NCI-H82 treated with DMSO at 0.1 percent for 48 hours (cell line): ENCODE measurements around the gene FES.
"Not testable (repeated sequence)": the region's sequence is repeated elsewhere in the genome, so short reads cannot be mapped to it uniquely, and the experiment has no call there.

ENCODE experiments used
- DNase-seq: peaks from one replicate; lab custom pipeline; 2025; ENCODE audit not compliant: unreplicated experiment; lab: John Stamatoyannopoulos, UW

FES gene

DNA sequence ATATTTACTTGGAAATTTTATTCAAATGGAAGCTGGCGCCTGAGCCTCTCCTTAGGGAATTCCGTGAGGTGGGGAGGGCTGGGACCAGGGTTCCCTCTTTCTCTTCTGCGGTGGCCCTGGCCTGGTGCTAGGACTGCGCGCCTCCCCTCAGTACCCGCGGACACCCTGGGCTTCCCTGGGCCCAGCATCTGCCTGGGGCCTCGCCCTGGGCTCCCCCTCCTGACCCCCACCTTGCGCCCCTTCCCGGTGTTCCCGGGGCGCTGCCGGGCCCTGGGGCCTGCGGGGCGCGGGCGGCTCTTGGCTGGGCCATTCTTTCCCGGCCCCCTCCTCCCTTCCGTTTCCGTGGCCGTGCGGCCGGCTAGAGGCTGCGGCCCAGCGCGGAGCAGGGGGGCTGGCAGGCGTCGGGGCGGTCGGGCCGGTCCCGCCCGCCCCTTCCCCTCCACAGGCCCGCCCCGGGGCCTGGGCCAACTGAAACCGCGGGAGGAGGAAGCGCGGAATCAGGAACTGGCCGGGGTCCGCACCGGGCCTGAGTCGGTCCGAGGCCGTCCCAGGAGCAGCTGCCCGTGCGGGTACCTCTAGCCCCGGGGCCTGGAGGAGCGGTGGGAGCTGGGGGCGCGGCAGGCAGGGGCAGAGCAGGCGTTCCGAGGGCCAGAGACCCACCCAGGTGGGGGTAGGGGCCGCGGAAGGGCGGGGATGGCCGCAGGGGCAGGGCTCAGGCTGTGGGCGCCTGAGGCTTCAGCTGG, at the start of gene FES:
TSS of gene FES (plus strand) at position 529 of the 743 bp plus-strand sequence. CDS start 542 bp downstream, outside the sequence.
- no peak for DNase-seq

GRCh38 chr15:90834626-90835025, 49.7 kb upstream of the FES start:
- no peak for DNase-seq

- no peak for DNase-seq
Measured at GRCh38 chr15:90836296-90836871, 47.9 kb upstream of the FES start.

GRCh38 chr15:90837094-90837493, 47.2 kb upstream of the FES start:
- DNase-seq, result no peak

- no peak for DNase-seq
Measured at GRCh38 chr15:90838139-90838538, 46.2 kb upstream of the FES start.

GRCh38 chr15:90838544-90838943, 45.8 kb upstream of the FES start:
- no peak for DNase-seq

DNA sequence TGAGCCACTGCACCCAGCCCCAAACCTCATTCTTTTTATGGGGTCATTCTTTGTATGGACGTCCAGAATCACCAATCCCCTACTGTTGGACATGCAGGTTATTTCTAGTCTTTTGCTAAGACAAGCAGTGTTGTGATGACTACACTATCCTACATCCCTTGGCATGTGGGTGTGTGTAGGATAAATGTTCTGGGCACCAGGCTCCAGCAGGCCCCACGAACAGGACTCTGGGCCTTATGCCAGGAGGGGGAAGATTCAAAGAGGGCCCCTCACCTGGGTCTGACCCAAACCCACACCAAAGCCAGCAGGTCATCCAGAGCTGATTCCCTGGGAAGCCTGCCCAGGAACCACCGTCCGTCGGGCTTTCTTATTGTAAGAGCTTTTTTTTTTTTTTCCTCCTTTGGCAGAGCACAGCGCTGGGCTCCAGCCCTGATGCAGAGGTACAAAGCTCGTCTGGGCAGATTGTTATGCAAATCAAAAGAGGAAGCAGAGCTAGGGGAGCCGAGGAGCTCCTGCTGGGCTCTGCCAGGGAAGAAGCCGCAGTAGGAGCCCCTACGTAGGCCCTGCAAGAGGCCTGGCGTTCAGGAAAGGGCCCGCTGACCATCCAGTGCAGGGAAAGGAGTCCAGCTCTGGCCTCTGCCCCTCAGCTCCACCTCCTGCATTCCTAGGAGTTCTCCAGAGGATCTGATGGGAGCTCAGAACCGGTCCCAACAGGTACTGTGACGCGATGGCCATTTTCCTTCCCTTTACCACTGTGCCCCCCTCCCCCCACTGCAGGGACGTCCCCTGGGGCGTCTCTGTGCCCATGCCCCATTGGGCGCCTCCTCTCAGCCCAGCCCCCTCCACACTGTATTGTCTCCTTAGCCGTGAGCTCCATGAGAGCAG, 44.9 kb upstream of the FES start:
- no peak for DNase-seq

GRCh38 chr15:90840157-90840855, 44.0 kb upstream of the FES start:
- DNase-seq, result no peak

DNA sequence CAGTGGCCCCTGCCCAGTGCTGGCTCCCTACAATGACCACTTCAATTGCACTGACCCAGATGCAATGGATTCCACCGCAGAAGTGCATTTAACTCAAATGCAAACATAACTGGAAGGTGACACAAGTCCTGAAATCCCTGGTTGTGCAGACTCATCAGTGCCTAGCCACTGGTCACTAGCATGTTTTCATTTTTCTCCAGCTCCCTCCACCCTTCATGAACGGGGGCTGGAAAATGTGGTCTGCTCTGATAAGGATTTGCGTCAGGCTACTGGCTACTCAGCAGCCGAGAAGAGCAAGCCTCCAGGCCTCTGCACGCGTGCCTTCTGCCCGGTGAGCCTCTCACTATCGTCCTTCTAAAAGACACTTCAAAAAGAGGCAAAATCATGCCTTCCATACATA, 43.4 kb upstream of the FES start:
- no peak for DNase-seq

DNA sequence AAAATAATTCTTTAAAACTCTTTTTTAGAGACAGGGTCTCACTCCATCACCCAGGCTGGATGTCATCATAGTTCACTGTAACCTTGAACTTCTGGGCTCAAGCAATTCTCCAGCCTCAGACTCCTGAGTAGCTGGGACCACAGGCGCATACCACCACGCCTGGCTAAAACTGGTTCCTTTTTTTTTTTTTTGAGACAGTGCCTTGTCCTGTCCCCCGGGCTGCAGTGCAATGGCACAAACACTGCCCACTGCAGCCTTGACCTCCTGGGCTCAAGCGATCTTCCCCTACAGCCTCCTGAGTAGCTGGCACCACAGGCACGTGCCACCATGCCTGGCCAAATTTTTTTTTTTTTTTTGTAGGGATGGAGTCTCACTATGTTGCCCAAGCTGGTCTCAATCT, 39.6 kb upstream of the FES start:
- DNase-seq, result no peak

DNA sequence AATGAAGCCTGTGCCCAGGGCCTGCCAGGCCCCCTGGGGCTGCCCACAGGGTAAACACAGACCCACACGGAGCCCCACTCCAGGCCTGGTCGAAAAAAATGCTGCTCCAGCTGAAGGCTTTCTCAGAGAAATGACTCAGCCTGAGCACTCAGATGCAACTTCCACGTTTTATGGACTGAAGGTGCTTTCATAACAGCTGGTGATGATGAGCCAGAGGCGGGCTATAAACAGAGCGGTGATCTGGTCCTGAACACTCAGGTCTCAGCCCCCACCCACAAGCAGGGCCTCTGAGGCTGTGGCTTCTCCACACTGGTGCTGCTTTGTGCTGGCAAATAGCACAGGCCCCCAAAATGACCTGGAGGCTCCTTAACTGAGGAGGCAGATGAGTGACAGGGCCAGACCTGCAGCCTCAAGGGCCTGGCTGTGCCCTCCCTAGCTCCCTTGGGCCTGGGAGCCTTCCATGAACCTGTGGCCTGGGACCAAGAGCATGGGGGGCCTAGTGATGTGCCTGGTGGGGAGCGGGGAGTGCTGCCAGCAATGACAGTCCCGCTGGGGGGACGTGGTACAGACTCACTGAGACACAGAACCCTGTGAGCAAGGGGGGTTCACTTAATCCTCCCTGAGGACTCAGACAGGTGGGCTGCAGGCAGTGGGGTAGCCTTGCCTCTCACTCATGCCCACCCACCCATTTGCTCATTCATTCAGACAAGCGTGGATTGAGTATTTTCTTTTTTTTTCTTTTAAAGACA, 38.9 kb upstream of the FES start:
- no peak for DNase-seq

- DNase-seq, result not testable (repeated sequence)
Measured at GRCh38 chr15:90849424-90849823, 34.9 kb upstream of the FES start.

DNA sequence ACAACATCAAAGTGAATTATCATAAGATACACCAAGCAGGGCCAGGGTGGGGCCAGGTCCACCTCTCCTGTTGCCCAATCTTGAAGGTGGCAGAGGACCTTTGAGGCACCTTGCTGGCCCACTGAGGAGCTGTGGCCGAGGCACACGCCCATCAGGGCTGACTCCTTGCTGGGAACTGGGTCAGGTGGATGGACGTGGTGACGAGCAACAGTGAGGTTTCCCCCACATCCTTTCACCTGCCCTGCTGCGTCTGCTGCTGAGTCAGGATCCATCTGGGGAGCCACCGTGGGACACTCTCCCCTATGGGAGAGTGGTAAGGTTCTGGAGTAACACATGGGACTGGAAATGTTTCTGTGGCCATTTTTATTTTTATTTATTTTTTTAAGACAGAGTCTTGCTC, 33.2 kb upstream of the FES start:
- DNase-seq, result no peak

DNA sequence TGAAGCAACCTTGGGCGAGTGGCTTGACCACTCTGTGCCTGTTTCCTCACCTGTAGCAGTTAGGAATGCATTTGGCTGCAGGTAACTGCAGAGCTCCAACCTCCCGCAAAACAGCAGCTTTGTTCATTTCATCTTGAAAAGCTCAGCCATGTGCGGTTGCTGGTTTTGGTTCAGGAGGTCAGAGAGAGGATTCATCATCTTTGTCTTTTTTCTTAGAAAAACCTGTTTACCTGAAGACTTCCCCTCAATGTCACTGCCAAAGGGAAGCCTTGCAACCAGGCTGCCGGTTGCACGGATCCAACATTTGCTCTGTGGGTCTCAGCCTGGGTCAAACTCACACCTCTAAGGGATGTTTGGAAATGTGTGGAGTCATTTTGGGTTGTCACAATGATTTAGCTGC, 32.4 kb upstream of the FES start:
- no peak for DNase-seq

- no peak for DNase-seq
Measured at GRCh38 chr15:90855139-90855538, 29.2 kb upstream of the FES start.

GRCh38 chr15:90857337-90857736, 27.0 kb upstream of the FES start:
- no peak for DNase-seq

DNA sequence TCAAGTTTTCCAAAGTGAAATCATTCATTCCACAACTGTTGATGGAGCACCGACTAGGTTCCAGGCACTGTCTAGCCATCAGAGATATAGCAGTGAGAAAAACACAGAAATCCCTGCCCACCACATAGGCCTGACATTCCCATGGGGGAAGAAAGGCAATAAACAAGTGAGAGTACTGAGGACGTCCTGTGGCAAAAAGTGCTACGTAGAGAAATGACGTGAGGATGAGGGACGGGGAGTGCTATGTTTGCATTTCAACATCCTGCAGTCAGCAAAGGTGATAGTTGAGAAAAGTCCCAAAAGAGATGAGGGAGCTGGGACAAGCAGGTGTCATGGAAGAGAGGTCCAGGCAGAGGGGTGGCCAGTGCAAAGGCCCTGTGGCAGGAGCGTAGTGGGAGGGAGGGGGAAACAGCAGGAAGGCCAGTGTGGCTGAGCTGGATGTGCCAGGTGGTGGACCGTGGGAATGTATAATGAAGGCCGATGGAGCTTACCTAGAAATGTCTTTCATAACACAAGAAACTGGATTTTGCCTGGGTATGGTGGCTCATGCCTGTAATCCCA, 26.3 kb upstream of the FES start:
- no peak for DNase-seq

DNA sequence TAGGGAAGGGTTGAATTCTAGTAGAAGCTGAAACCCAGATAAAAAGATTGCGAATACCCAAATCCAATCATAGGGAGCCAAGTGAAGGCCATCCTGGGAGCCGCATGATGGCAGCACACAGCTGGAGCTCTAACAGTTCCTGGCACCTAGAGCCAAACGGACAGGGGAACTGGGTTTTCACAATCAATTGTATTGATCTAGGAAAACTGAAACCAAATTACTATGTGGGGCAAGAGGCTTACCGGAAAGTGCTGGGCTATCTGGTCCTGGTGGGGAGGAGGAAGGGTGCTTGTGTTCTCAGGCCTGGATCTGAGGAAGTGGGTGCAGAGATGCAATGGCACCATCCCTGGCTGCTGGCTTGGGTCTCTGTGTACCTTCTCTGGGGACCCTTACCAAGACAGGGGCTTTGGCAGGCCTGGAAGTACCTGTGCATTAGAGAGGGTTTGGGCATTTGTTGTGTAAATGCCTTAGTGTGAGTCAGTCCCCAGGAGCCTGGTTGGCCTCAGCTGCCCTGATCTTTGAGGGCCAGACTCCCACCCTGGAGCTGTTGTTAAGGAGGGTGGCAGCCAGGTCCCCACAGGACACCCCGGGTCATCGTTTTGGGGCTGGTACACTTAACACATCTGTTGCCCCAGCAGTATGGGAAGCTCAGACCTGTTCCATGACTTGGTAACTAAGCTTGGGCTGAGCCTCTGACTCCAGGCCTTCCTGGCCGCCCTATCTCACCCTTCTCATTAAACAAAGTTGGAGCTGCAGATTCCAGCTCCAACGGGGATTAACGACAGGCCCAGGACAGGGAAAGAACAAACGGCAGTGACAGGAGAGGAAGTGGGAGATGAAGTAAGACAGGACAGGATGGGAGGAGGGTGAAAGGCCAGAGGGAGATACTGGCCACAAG, 24.8 kb upstream of the FES start:
- DNase-seq, result no peak

- no peak for DNase-seq
Measured at GRCh38 chr15:90860450-90860849, 23.9 kb upstream of the FES start.
